GM19463 (cell line): ENCODE data around the gene LSP1.
"Not testable (repeated sequence)": the region's sequence is repeated elsewhere in the genome, so short reads cannot be mapped to it uniquely, and the experiment has no call there.

Source experiments
- ATAC-seq: cut with Tn5 transposase; IDR thresholded peaks from one replicate; pipeline ENCODE4 v1.9.1; 2021; ENCODE audit warnings: mild to moderate bottlenecking, moderate library complexity; ENCODE audit not compliant: unreplicated experiment

Gene LSP1

DNA sequence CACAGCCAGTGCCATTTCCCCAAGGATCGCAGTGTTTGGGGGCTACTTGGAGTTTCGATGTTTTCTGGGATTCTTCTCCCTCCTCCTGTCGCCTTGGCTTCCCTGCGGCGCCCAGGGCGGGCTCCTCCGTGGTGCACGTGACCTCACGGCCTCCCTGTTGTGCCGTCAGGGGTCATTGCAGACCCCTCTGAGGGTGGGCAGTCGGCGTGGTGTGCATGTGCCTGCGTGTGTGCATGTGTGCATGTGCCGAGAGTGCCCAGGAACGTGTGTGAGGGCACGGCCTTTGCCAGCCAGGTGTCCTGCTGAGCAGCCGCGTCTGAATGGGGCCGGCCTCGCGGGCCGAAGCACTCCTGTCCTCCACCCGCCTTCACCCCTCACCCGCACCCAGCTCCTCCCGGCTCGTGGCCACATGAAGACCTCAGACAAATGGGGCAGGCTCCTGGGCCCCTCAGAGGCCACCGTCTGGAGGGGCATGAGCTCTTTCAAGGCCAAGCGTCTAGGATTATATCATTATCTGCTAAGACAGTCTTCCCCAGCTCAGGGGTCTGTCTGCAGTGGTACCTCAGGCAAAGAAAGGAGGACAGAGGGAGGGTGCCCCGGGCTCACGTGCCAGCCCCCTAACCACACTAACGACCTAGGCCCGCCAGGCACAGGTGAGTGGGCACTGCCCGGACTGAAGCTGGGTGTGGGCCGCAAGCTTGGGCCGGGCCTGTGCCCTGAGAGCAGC, 84.9 kb downstream of the LSP1 start:
- ATAC-seq, result no peak

DNA sequence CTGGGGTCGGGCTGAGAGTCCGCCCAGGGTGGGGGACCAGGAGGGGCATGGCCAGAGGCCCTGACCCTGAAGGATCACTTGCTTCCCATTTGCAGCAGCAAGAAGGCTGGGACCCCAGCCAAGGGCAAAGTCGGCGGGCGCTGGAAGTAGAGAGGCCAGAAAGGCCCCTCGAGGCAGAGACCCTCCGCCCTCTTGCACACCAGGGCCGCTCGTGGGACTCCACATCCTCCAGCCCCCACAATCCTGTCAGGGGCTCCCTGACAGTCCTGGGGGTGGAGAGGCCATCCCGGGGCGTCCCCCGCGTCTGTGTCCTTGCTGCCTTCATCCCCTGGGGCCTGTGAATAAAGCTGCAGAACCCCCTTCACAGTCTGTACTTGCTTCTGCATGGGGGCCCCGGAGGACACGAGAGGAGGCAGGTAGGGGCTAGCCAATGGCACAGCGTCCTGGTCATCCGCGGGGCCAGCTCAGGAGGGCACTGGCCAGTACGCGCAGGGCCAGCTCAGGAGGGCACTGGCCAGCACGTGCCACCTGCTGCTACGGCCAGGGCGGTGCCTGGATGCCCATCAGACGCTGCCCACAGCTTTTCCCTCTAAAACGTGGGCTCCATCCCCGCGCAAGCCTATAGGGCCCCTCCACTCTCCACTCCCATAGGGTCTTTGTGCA, 85.6 kb downstream of the LSP1 start:
- ATAC-seq, result no peak

DNA sequence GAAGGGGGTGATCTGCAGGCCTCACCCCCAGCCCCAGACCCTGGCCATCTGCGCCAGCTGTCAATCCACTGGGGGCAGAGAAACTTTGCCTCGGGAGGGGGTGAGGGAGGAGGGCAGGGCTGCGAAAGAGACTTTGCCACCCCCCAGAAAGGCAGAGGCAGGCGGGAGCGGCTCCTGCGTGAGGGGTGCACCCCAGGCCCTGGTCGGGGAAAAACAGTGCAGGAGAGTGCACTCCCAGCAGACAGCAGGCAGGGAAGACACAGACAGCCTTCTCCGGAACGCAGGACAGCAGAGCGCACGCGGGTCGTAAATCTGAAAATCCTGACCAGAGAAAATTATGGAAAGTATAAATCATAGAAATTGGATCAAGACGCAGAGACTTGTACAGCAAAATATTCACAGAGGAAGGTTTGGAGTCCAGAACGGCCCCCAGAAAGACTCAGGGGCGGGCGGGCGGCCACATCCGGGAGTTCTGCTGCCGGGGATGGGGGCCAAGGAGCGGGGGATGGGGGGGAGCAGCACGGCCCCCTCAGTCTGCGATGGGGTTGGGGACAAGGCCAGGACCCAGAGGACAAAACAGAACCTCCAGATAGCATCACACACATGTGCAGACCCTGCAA, 86.2 kb downstream of the LSP1 start:
- ATAC-seq, result no peak

DNA sequence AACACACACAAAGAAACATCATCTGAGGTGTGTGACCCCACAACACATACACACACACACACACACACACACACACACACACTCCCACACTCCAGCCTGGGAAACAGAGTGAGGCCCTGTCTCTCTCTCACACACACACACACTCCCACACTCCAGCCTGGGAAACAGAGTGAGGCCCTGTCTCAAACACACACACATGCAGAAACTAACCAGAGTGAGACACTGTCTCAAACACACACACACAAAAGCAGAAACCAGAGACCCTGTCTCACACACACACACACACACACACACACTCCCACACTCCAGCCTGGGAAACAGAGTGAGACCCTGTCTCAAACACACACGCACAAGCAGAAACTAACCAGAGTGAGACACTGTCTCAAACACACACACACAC, 86.9 kb downstream of the LSP1 start:
- not testable (repeated sequence) for ATAC-seq
